HCT116 (cell line): ENCODE measurements around the gene PMM1. TPM values are rescaled to one million over a fixed set of nuclear protein-coding genes. Genes with fewer than 3 reads are reported as not detected.

Experiments used
- ATAC-seq: fragments of 200-7000 bp; cut with Tn5 transposase; 2 replicates; pipeline ENCODE4 v1.9.1; 2020; ENCODE audit warnings: mild to moderate bottlenecking, moderate library complexity
- BruUV-seq: library from RNA; stranded (reverse); fragments of 400-500 nt; replicated peaks from 2 replicates; lab custom pipeline; 2021; lab: Mats Ljungman, UMichigan
- CTCF ChIA-PET: fragments of 300-600 bp; sonication (Branson Sonifier 250); formaldehyde crosslinking; loops from one replicate; lab custom pipeline; 2021; ENCODE audit warnings: antibody characterized with exemption; lab: Charles Lee
- POLR2A ChIA-PET: fragments of 300-600, 350-600 bp; sonication (Branson Sonifier 250); formaldehyde crosslinking; loops from one replicate; lab custom pipeline; 2021; ENCODE audit warnings: antibody characterized with exemption; lab: Charles Lee
- RAD21 ChIA-PET, 2 experiments: fragments of 300-600 bp; sonication (Branson Sonifier 250); formaldehyde crosslinking; loops; one replicate each; lab custom pipeline; 2023; ENCODE audit warnings: low total read pairs in 2 of 2; ENCODE audit not compliant: uncharacterized antibody in 2 of 2, unreplicated experiment in 2 of 2, low non-redundant PET in 1 of 2; lab: Charles Lee
- DNase-seq: peaks from one replicate; pipeline ENCODE4 v3.0.0-alpha.2; 2010; ENCODE audit warnings: low read depth, low spot score
- H2AFZ ChIP-seq: fragments of 200-600 bp; shearing (Covaris generic), sonication (generic); 2 replicates; pipeline ENCODE4 v1.6.1; 2017; ENCODE audit warnings: low read depth, mixed run types, mixed read lengths, antibody characterized with exemption, low read length; ENCODE audit not compliant: poor library complexity, severe bottlenecking
- H3K27ac ChIP-seq: 2 replicates; pipeline ENCODE4 v1.5.1; 2012; ENCODE audit warnings: low read depth, low read length
- H3K27me3 ChIP-seq: fragments of 200-600 bp; sonication (generic); 2 replicates; pipeline ENCODE4 v1.6.1; 2016; ENCODE audit warnings: mixed run types, low read length, mixed read lengths; ENCODE audit not compliant: insufficient read depth
- H3K36me3 ChIP-seq, 2 experiments: fragments of 200-500 bp in 1 of 2; fragments of 200-600 bp in 1 of 2; sonication (Bioruptor generic) in 1 of 2; sonication (generic) in 1 of 2; 2 replicates each; pipeline versions ENCODE4 v1.5.1 to v1.6.1; 2014 to 2016; ENCODE audit warnings: low read length in 2 of 2, inconsistent platforms in 1 of 2, mixed read lengths in 1 of 2, mixed run types in 1 of 2; ENCODE audit not compliant: insufficient read depth in 2 of 2, control insufficient read depth in 1 of 2
- H3K4me1 ChIP-seq, 2 experiments: fragments of 200-600 bp in 1 of 2; sonication (generic) in 1 of 2; 2 replicates each; pipeline versions ENCODE4 v1.5.1 to v1.6.1; 2012 to 2017; ENCODE audit warnings: low read length in 2 of 2, inconsistent platforms in 1 of 2, mild to moderate bottlenecking in 1 of 2, mixed read lengths in 1 of 2, mixed run types in 1 of 2, moderate library complexity in 1 of 2; ENCODE audit not compliant: insufficient read depth in 2 of 2, control insufficient read depth in 1 of 2
- H3K4me2 ChIP-seq: fragments of 200-600 bp; sonication (generic); 2 replicates; pipeline ENCODE4 v1.6.1; 2017; ENCODE audit warnings: mixed run types, low read length, mixed read lengths
- H3K4me3 ChIP-seq, 2 experiments: fragments of 200-600 bp in 1 of 2; sonication (generic) in 1 of 2; replicated peaks in 1 of 2; 2 replicates each; pipeline ENCODE4 v1.5.1; 2011 to 2016; ENCODE audit warnings: low read length in 2 of 2, control low read depth in 1 of 2, low read depth in 1 of 2, mild to moderate bottlenecking in 1 of 2, mixed read lengths in 1 of 2, mixed run types in 1 of 2
- H3K79me2 ChIP-seq: fragments of 200-600 bp; sonication (generic); 2 replicates; pipeline ENCODE4 v1.6.1; 2017; ENCODE audit warnings: mild to moderate bottlenecking, mixed run types, low read length, moderate library complexity, mixed read lengths; ENCODE audit not compliant: insufficient read depth
- H3K9ac ChIP-seq: fragments of 200-600 bp; sonication (generic); 2 replicates; pipeline ENCODE4 v1.6.1; 2016; ENCODE audit warnings: low read length, mixed read lengths
- H3K9me2 ChIP-seq: fragments of 200-600 bp; sonication (generic), shearing (Covaris generic); 2 replicates; pipeline ENCODE4 v1.6.1; 2017; ENCODE audit warnings: mixed run types, mild to moderate bottlenecking, moderate library complexity; ENCODE audit not compliant: insufficient read depth
- H3K9me3 ChIP-seq, 2 experiments: fragments of 200-500 bp in 1 of 2; fragments of 200-600 bp in 1 of 2; sonication (Bioruptor generic) in 1 of 2; sonication (generic) in 1 of 2; 2 replicates each; pipeline ENCODE4 v1.6.1; 2014 to 2017; ENCODE audit warnings: low read length in 2 of 2, mixed read lengths in 2 of 2, inconsistent platforms in 1 of 2, low read depth in 1 of 2, mild to moderate bottlenecking in 1 of 2, mixed run types in 1 of 2, moderate library complexity in 1 of 2; ENCODE audit not compliant: control insufficient read depth in 1 of 2, insufficient read depth in 1 of 2
- H4K20me1 ChIP-seq: fragments of 200-600 bp; sonication (generic), shearing (Covaris generic); 2 replicates; pipeline ENCODE4 v1.6.1; 2017; ENCODE audit warnings: mixed run types, mild to moderate bottlenecking, moderate library complexity; ENCODE audit not compliant: insufficient read depth
- CEBPB ChIP-seq: IDR thresholded peaks from 2 replicates; pipeline ENCODE4 v1.6.1; 2012; ENCODE audit warnings: low read depth
- EGR1 ChIP-seq: IDR thresholded peaks from 2 replicates; pipeline ENCODE4 v1.6.1; 2012; ENCODE audit warnings: low read depth
- ELF1 ChIP-seq: IDR thresholded peaks from 2 replicates; pipeline ENCODE4 v1.6.1; 2012; ENCODE audit warnings: low read depth, borderline replicate concordance
- EZH2 ChIP-seq: fragments of 200-600 bp; sonication (generic); IDR thresholded peaks from 2 replicates; pipeline ENCODE4 v1.6.1; 2017; ENCODE audit warnings: antibody characterized with exemption, mixed run types
- JUND ChIP-seq: IDR thresholded peaks from 2 replicates; pipeline ENCODE4 v1.6.1; 2012
- POLR2A ChIP-seq: IDR thresholded peaks from 2 replicates; pipeline ENCODE4 v1.7.0; 2011; ENCODE audit warnings: borderline replicate concordance; ENCODE audit not compliant: insufficient read depth, insufficient read length; ENCODE audit errors: extremely low read depth
- RAD21 ChIP-seq: IDR thresholded peaks from 2 replicates; pipeline ENCODE4 v1.6.1; 2012; ENCODE audit warnings: low read depth, mild to moderate bottlenecking
- SIN3A ChIP-seq: IDR thresholded peaks from 2 replicates; pipeline ENCODE4 v1.6.1; 2012; ENCODE audit warnings: low read depth
- TCF7L2 ChIP-seq: IDR thresholded peaks from 2 replicates; pipeline ENCODE4 v1.7.0; 2011; ENCODE audit warnings: borderline replicate concordance, inconsistent platforms; ENCODE audit not compliant: insufficient read depth, insufficient read length; ENCODE audit errors: extremely low read depth
- ZNF274 ChIP-seq: fragments of 200-500 bp; sonication (Bioruptor generic); IDR thresholded peaks from 2 replicates; pipeline ENCODE4 v1.6.1; 2014; ENCODE audit warnings: mild to moderate bottlenecking, low read depth, low read length, inconsistent platforms
- intact Hi-C: fragments of 100-400 bp; cut with micrococcal nuclease; formaldehyde crosslinking; loops from 2 replicates; pipeline ENCODE4 v1.10.0; 2022
- total RNA-seq: library from RNA; stranded (reverse); gene quantifications from one replicate; pipeline ENCODE4 v1.2.1, GENCODE V29; 2021; ENCODE audit not compliant: unreplicated experiment
- TF ChIP-seq, protein P1 (sequence below): IDR thresholded peaks from 2 replicates; pipeline ENCODE4 v1.6.1; 2012
- TF ChIP-seq, protein P2 (sequence below): IDR thresholded peaks from 2 replicates; pipeline ENCODE4 v1.6.1; 2012; ENCODE audit warnings: low read depth
- TF ChIP-seq, protein P3 (sequence below): IDR thresholded peaks from 2 replicates; pipeline ENCODE4 v1.6.1; 2012
- TF ChIP-seq, protein P4 (sequence below): IDR thresholded peaks from 2 replicates; pipeline ENCODE4 v1.6.1; 2011; ENCODE audit warnings: mild to moderate bottlenecking, low read length, moderate library complexity; ENCODE audit not compliant: insufficient replicate concordance; ENCODE audit errors: extremely low read depth
- TF ChIP-seq, protein P5 (sequence below), 3 experiments: fragments of 200-600 bp in 1 of 3; sonication (generic) in 1 of 3; IDR thresholded peaks in 2 of 3; conservative IDR thresholded peaks in 1 of 3; 2 replicates each; pipeline ENCODE4 v1.5.1; 2012 to 2017; ENCODE audit warnings: low read depth in 2 of 3, low read length in 2 of 3, antibody characterized with exemption in 1 of 3, borderline replicate concordance in 1 of 3, control low read depth in 1 of 3, mild to moderate bottlenecking in 1 of 3, mixed read lengths in 1 of 3, mixed run types in 1 of 3, moderate library complexity in 1 of 3; ENCODE audit not compliant: insufficient read depth in 1 of 3

The PMM1 gene
- total RNA-seq, 1 experiment from 2014 or later: 31.7 TPM

DNA sequence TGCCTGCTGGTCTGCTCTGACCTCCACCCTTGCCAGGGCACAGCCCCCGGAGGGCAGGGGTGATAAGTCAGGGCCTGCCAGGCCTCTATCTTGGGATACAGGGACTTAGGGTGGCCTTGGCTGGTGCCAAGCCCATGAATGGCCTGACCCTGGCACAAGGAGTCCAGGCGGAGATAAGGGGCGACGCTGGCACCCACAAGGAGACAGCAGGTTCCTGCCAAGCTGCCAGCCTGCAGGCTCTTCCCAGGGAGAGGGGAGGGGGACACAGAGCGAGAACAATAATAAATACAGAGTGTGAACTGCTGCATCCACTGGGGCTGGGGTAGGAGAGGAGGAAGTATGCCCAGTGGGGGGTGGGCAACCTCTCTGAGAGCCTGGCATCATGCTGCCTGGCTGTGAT is 27.9 kb downstream of the PMM1 start:
- POLR2A ChIA-PET: no interaction called here
- Histone ChIP-seq H3K9me3 (no peaks in the 10 kb centered on the region), H3K79me2 (no peaks in the 10 kb centered on the region), H3K27me3 (no peaks in the 10 kb centered on the region), H3K4me1 (peaks cover 34 to 68% of the 10 kb centered on the region in 2 experiments), H2AFZ (no peak overlapping the region), H3K4me3 (no peak overlapping the region)
- no peak for ATAC-seq
- no TSS peak for BruUV-seq
- RAD21 ChIA-PET: no interaction called here
- CTCF ChIA-PET: no interaction called here
- intact Hi-C loops: no loop called here
- TF ChIP-seq EZH2: no peak
- TF ChIP-seq ZNF274: no peak
- TF ChIP-seq, protein P1, sequence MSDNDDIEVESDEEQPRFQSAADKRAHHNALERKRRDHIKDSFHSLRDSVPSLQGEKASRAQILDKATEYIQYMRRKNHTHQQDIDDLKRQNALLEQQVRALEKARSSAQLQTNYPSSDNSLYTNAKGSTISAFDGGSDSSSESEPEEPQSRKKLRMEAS: no peak
- no peak for TF ChIP-seq JUND
- TF ChIP-seq, protein P2, sequence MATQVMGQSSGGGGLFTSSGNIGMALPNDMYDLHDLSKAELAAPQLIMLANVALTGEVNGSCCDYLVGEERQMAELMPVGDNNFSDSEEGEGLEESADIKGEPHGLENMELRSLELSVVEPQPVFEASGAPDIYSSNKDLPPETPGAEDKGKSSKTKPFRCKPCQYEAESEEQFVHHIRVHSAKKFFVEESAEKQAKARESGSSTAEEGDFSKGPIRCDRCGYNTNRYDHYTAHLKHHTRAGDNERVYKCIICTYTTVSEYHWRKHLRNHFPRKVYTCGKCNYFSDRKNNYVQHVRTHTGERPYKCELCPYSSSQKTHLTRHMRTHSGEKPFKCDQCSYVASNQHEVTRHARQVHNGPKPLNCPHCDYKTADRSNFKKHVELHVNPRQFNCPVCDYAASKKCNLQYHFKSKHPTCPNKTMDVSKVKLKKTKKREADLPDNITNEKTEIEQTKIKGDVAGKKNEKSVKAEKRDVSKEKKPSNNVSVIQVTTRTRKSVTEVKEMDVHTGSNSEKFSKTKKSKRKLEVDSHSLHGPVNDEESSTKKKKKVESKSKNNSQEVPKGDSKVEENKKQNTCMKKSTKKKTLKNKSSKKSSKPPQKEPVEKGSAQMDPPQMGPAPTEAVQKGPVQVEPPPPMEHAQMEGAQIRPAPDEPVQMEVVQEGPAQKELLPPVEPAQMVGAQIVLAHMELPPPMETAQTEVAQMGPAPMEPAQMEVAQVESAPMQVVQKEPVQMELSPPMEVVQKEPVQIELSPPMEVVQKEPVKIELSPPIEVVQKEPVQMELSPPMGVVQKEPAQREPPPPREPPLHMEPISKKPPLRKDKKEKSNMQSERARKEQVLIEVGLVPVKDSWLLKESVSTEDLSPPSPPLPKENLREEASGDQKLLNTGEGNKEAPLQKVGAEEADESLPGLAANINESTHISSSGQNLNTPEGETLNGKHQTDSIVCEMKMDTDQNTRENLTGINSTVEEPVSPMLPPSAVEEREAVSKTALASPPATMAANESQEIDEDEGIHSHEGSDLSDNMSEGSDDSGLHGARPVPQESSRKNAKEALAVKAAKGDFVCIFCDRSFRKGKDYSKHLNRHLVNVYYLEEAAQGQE: no peak
- TF ChIP-seq POLR2A: no peak
- TF ChIP-seq CEBPB: no peak
- TF ChIP-seq, protein P3, sequence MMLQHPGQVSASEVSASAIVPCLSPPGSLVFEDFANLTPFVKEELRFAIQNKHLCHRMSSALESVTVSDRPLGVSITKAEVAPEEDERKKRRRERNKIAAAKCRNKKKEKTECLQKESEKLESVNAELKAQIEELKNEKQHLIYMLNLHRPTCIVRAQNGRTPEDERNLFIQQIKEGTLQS: no peak
- no peak for TF ChIP-seq EGR1
- TF ChIP-seq, protein P4, sequence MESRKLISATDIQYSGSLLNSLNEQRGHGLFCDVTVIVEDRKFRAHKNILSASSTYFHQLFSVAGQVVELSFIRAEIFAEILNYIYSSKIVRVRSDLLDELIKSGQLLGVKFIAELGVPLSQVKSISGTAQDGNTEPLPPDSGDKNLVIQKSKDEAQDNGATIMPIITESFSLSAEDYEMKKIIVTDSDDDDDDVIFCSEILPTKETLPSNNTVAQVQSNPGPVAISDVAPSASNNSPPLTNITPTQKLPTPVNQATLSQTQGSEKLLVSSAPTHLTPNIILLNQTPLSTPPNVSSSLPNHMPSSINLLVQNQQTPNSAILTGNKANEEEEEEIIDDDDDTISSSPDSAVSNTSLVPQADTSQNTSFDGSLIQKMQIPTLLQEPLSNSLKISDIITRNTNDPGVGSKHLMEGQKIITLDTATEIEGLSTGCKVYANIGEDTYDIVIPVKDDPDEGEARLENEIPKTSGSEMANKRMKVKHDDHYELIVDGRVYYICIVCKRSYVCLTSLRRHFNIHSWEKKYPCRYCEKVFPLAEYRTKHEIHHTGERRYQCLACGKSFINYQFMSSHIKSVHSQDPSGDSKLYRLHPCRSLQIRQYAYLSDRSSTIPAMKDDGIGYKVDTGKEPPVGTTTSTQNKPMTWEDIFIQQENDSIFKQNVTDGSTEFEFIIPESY: no peak
- no peak for TF ChIP-seq ELF1
- TF ChIP-seq RAD21: no peak
- TF ChIP-seq SIN3A: no peak
- TF ChIP-seq, protein P5, sequence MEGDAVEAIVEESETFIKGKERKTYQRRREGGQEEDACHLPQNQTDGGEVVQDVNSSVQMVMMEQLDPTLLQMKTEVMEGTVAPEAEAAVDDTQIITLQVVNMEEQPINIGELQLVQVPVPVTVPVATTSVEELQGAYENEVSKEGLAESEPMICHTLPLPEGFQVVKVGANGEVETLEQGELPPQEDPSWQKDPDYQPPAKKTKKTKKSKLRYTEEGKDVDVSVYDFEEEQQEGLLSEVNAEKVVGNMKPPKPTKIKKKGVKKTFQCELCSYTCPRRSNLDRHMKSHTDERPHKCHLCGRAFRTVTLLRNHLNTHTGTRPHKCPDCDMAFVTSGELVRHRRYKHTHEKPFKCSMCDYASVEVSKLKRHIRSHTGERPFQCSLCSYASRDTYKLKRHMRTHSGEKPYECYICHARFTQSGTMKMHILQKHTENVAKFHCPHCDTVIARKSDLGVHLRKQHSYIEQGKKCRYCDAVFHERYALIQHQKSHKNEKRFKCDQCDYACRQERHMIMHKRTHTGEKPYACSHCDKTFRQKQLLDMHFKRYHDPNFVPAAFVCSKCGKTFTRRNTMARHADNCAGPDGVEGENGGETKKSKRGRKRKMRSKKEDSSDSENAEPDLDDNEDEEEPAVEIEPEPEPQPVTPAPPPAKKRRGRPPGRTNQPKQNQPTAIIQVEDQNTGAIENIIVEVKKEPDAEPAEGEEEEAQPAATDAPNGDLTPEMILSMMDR (IDR thresholded peaks at IDR 0.05 in 2 of 3, conservative IDR thresholded peaks at IDR 0.05 in 1 of 3; ENCODE audit: borderline replicate concordance in 1 of 3, insufficient read depth in 1 of 3, low read depth in 2 of 3, low read length in 2 of 3): no peak
- no peak for TF ChIP-seq TCF7L2
- TF ChIP-seq, all 23 proteins: peak for 0
- H4K20me1 ChIP-seq: no peaks in the 10 kb centered on the region
- DNase-seq: no peak
- H3K27ac ChIP-seq: no peak overlapping the region
- H3K4me2 ChIP-seq: no peak overlapping the region
- H3K9ac ChIP-seq: no peak overlapping the region
- H3K9me2 ChIP-seq: no peaks in the 10 kb centered on the region
- H3K36me3 ChIP-seq: no peaks in the 10 kb centered on the region
